NCI-H69 (cell line): ENCODE measurements around the gene TAPBPL.
"Not testable (repeated sequence)": the region's sequence is repeated elsewhere in the genome, so short reads cannot be mapped to it uniquely, and the experiment has no call there.

ENCODE experiments used
- DNase-seq: peaks from one replicate; lab custom pipeline; 2025; lab: John Stamatoyannopoulos, UW

Gene TAPBPL, protein sequence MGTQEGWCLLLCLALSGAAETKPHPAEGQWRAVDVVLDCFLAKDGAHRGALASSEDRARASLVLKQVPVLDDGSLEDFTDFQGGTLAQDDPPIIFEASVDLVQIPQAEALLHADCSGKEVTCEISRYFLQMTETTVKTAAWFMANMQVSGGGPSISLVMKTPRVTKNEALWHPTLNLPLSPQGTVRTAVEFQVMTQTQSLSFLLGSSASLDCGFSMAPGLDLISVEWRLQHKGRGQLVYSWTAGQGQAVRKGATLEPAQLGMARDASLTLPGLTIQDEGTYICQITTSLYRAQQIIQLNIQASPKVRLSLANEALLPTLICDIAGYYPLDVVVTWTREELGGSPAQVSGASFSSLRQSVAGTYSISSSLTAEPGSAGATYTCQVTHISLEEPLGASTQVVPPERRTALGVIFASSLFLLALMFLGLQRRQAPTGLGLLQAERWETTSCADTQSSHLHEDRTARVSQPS

DNA sequence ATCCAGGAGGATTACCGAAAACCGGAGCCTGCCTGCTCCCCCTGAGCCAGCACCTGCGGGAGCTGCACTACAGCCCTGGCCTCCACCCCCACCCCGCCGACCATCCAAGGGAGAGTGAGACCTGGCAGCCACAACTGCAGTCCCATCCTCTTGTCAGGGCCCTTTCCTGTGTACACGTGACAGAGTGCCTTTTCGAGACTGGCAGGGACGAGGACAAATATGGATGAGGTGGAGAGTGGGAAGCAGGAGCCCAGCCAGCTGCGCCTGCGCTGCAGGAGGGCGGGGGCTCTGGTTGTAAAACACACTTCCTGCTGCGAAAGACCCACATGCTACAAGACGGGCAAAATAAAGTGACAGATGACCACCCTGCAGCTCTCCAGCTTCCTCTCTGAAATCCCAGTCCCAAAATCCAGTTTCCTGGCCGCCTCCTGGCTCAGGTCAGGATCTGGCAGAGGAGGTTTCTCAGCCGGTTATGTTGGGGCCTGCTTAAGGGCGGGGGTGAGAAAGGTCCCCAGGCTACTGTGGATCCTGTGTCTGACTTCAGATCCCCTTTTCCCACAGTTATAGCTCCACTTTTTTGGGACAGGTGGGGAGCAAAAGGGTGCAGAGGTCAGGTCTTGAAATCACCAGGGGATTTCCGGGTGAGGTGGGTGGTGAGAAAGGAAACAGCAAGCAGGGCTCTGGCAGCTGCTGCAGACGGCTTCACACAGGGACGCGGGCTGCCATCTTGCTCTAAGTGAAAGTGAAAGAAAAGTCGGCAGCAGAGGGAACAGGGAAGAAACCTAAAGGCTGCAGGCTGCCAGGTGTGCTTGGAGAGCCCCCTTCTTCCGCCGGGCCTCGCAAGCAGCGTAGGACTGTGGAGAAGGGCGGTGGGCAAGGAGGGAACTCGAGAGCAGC lies at the start of gene TAPBPL:
Gene TAPBPL (plus strand): TSS at position 695 of the 897 bp plus-strand sequence. CDS start 207 bp downstream, outside the sequence.
- peak; percentile 97 for DNase-seq

DNA sequence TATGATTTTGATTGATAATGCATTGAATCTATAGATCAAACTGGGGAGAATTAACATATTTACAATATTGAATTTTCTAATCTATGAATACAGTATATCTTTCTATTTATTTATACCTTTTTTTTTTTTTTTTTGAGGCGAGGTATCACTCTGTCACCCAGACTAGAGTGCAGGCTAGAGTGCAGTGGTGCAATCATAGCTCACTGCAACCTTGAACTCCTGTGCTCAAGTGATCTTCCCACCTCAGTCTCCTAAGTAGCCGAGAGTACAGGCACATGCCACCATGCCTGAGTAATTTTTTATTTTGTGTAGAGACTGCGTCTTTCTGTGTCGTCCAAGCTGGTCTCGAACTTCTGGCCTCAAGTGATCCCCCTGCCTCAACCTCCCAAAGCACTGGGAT lies 47.5 kb upstream of the TAPBPL start:
- no peak for DNase-seq

DNA sequence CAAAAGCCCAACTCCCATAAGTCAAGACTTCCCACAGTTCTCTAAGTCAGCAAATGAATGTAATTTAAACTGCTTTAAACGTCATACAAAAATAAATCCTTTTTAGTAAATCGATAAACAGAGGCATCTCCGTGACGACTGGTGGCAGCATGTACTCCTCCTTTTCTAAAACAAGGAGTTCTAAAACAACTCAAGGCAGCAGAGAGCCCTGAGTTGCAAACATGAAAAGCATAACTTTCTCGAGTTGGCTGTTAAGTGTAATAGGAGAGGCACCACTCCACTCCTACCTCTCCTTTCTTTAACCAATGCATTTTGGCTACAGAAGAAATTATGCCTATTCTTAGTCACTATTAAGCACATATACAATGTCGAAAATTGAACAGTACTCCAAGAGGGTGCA lies 45.9 kb upstream of the TAPBPL start:
- no peak for DNase-seq

DNA sequence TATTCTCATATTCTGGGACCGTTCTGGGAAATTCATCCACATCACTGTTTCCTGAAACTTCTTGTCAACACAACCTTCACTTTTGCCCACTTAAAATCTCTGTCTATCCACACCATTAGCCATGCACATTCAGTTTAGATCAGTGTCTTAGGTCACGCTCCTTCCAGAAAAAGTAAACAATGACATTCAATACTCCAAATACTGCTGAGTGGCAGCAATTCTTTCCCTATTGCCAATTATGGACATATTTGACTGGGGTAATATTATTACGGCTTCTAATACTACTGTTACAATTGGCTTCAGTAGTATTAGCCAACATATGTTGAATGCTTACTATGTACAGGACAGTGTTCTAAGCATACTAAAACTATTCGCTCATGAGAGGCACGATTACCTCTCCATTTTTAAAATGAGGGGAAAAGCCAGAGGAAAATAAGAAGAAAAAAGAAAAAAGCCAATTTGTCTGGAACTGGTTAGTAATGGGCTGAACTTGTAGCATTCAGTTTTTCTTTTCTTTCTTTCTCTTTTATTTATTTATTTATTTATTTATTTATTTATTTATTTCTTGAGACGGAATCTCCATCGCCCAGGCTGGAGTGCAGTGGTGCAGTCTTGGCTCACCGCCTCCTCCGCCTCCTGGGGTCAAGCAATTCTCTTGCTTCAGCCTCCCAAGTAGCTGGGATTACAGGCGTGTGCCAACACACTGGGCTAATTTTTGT lies 44.4 kb upstream of the TAPBPL start:
- DNase-seq, result no peak

DNA sequence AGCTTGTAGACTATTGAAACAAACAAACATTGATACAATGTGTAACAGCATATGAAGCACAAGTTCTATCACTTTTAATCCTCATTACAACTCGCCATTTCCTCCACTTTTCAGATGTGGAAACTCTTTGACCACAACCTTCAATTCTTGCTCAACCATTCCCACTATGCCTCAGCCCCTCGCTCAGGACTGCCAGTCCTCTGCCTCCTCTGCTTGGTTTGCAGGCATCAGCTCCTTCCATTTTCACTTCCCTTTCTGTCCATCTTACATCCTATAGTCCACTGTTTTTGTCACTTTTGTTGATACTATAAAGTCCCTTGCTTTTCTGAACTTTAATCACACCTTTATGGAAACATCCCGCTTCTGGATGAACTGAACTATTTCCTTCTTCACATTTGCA lies 35.2 kb upstream of the TAPBPL start:
- no peak for DNase-seq

DNA sequence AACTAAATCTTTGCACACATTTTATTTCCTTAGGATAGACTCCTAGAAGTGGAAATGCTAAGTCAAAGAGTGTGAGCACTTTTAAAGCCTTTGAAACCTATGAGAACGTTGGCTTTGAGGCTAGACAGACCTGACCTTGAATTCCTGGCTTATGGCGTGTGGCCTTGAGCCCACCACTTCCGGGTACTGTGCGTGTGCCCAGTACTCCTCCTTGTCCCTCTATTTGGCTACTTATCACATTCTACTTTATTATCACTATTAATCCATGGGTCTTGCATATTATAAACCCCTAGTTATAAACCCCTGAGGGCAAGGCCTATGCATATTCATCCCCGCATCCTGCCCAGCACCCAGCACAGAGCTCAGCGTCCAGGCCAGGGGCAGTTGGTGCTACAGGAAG lies 33.0 kb upstream of the TAPBPL start:
- no peak for DNase-seq

DNA sequence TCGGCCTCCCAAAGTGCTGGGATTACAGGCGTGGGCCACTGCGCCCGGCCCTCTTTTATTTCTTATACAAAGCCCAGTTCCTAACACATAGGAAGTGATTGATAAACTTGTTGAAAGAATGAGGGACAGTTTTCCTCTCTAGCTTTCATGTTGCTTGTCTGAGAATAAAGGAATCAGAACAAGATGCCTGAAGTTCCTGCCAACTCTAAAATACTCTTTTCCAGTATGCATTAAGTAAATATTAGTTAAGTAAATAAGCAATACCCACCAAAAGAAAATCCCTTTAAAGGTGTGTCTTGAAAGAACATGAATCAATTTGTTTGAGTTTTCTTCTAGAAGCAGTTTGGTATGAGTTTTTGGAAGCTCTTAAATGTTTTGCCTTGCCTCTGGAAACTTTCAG lies 31.5 kb upstream of the TAPBPL start:
- no peak for DNase-seq

DNA sequence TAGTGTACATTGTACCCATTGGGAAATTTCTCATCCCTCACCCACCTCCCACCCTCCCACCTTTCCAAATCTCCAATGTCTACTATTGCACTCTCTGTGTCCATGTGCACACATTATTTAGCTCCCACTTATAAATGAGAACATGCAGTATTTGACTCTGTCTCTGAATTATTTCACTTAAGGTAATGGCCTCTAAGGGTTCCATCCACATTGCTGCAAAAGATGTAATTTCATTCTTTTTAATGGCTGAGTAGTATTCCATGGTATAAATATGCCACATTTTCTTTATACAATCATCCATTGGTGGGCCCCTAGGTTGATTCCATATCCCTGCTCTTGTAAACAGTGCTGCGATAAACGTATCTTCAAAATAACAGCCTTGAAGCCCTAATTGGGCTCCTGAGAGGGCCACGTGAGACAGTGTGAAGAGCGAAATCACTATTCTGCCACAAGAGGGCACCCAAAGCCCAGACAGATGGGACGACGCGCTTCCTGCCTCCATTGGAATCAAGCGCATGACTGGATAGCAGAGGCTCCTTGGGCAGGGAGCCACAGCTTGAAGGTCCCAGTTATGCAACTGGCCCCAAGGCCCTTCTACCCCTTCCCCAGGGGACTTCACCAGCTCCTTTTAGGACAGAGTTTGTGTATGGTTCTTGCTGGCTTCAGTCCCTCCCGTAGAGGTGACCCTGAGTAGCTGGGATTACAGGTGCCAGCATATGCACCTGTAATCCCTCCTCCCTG lies 28.4 kb upstream of the TAPBPL start:
- DNase-seq, result peak; percentile 94

DNA sequence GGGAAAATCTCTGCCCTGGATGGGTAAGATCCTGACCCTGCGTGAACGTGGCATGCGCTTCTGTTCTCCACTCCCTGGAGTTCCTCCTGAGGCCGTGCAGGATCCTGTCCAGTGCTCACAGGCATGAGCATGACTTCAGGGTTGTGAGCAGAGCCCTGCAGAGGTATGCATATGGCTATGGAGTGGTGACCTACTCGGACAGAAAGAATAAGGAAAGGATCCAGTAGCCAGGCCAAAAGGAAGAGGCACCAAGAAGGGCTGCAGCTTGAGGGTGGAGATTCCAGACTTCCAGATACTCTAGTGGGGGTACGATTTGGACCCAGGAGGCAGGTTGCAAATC lies 27.9 kb upstream of the TAPBPL start:
- no peak for DNase-seq

DNA sequence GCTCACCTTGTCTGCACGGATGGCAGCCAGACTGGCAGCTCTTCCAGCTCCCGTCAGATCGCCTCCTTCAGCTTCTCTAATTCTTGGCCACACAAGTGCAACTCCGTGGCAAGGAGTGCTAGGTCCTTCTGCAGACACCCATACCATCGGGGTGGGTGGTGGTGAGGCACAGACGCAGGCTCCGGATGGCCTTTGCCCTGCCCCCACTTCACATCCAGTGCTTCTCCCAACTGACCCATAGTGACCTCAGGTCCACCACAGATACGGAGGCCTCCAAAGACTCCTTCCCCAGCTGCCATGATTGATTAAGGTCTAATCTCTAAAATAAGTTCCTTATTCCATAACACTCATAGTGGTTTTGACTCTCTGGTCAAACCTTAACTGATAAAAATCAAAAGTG lies 27.0 kb upstream of the TAPBPL start:
- DNase-seq, result no peak

DNA sequence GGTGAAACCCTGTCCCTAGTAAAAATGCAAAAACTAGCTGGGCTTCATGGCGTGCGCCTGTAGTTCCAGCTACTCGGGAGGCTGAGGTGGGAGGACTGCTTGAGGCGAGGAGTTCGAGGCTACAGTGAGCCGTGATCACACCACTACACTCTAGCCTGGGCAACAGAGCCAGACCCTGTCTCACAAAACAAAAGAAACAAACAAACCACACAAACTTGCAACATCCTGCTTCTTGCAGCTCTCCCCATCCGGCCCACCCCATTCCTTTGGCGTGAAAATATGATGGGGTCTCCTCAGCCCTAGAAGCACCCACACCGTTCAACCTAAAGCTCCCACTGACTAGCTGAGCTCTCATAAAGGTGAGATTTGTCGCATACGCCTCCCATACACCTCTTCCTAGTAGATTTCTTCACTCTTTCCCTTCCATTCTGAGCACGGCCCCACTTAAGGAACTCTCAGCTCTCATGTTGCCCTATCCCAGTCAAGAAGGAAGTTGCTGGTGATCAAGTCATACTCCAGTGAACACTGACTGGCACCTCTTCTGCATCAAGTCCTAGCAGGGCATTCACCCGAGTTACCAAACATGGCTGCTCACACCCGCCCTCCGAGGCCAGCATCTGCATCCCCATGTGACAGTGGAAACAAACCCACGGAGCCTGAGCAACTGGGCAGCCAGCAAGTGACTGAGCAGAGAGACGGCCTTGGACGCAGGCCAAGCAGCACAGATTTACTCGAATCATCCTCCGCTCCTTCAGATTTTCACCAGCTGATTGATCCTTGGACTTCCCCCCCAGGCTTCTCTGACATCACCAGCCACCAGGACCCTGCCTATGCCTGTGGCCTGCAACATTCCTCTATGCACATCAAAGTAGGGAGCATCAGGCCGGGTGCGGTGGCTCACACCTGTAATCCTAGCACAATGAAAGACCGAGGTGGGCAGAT lies 26.0 kb upstream of the TAPBPL start:
- DNase-seq, result no peak

DNA sequence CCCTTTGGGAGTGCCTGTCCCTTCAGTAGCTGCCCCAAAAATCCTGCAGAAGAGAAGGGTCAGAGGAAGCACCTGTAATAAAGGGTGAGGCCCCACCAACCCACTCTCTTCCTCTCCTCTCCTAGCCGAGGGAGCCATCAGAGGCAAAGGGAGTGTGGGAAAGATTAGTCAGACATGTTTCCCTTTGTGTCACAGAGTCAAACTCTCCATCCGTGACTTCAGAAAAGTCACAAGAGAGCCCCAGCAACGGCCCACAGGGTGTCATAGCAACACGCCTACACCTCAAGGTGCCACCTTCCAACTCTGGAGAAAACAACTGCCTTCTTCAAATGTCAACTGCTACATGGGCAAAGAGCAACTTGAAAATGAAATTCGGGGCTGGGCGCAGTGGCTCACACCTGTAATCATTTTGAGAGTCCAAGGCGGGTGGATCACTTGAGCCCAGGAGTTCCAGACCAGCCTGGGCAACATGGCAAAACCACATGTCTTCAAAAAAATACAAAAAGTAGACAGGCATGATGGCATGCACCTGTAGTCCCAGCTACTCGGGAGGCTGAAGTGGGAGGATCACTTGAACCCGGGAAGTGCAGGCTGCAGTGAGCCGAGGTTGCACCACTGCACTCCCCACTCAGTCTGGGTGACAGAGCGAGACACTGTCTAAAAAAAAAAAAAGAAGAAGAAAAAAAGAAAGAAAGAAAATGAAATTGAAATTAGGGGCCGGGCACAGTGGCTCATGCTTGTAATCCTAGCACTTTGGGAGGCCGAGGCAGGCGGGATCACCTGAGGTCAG lies 24.8 kb upstream of the TAPBPL start:
- DNase-seq, result no peak

DNA sequence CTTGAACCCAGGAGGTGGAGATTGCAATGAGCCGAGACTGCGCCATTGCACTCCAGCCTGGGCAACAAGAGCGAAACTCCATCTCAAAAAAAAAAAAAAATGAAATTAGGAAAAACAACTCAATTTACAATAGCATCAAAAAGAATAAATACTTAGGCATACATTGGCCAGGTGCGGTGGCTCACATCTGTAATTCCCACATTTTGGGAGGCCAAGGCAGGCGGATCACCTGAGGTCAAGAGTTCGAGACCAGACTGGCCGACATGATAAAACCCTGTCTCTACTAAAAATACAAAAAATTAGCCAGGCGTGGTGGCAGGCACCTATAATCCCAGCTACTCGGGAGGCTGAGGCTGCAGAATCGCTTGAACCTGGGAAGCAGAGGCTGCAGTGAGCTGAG lies 24.0 kb upstream of the TAPBPL start:
- not testable (repeated sequence) for DNase-seq

DNA sequence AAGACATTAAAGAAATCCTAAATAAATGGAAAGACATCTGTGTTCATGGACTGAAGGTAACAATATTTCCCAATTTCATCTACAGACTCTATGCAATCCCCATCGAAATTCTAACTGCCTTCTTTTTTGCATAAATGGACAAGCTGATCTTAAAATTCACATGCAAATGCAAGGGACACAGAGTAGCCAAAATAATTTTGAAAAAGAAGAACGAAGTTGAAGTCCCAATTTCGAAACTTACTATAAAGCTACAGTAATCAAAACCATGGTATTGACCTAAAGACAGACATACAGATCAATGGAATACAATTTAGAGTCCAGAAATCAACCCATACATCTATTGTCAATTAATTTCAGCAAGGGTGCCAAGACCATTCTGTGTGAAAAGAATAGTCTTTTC lies 23.5 kb upstream of the TAPBPL start:
- no peak for DNase-seq

DNA sequence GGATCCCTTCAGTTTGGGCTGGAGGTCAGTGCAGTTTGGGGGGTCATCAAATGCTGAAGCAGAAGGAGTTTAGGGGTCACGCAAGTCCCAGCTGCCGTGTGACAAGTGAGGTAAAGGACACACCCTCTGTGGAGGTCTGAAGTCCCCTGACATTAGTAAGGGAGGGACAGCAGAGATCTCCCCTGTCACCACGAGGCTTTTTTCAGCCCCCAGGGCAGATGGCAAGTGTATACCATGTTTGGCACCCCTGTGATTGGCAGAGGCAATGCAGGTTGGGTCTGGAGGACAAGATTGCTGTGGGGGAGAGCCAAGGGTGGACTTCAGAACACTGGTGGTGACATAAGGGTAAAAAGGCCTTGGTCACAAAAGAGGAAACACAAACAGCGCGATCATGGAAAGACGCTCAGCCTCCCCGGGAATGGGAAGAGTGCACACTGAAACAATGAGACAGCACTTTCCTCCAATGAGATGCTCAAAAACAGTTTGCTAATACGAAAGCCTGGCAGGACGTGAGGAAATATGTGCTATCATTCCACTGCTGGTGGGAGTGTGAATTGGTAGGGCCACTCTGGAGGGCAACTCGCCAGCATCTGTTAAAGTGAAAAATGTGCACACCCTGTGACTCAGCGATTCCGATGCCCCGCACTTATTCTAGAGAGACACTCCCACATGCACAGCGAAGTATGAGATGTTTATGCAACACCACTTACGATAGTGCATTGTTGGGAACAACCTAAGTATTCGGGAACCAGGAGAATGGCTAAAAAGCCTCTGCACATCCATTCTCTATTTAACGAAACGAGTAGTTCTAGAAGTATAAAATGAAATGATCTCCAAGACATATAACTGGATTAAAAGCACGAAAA lies 21.5 kb upstream of the TAPBPL start:
- DNase-seq, result peak; percentile 44

DNA sequence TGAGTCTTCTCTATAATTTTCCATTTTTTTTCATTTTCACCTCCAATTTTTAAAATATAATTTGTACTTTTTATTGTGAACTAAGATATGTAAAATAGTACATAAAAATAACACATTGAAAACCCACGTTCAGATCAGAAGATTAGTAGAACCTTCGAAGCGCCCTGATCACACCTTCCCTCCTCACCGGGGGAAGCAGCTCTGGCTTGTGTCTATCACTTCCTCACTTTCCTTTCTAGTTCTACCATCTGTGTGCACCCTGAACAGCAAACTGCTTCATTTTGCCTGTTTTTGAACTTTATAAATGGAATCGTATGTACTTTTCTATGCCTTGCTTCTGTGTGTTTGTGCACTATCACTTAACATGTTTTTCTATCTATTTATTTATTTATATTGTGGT lies 18.9 kb upstream of the TAPBPL start:
- DNase-seq, result no peak

DNA sequence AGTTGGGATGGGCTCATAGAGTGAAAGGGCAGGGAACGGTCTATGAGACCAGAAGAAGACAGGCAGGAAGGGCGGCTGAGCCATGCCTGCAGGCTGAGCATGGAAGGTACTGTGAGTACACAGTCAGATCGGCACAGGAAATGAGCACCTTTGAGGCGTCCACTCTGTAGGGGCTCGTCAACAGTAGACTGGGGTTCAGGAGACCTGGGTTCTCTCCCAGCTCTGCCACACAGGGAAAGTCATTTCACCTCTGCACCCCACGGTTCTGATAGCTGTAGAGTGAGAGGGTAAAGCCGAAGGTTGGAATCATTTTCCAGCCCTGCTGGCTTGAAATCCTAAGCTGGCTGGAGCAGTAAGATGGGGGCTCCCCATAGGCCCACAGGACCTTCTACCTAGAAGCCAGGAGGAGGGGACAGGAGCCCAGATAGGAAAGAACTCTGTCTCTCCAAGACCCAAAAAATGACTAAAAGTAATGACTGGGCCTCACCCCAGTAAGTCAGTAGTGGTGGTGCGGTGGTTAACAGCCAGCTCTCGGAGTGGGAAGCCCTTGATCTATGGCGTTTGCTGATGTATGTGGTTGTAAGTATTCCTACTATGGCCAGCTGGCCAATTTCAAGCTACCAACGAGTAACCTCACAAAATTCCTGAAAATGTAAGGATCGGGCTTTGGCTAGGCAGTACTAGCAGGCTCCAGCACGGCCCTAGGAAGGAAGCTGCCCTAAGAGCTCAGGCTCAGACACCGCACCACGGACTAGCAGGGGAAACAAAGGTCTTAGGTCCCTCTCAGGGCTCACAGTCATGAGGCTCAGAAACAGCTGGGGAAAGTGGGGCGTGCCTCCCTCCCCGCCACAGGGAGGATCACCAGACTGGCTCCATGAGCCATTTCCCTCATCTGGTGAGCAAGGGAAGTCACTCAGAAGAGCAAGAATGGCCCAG lies 17.4 kb upstream of the TAPBPL start:
- peak; percentile 13 for DNase-seq
